ENCODE data around the gene CTBP2.
A peak's percentile ranks its signal among the peaks of the same experiment; 100 is the strongest.

The CTBP2 gene

GRCh38 chr10:125002047-125002422 is 158.3 kb downstream of the CTBP2 start:
- no peak for DNase-seq (ENCODE audit: low read depth)
- no peak for TF ChIP-seq CTCF (IDR thresholded peaks at IDR 0.05; ENCODE audit: low read depth, low read length, missing control alignments)
- in situ Hi-C loops (cut with HindIII; ENCODE audit: low sequenced_read_pairs), result no loop called here
- no peak overlapping the region for H3K4me3 ChIP-seq (ENCODE audit: low read depth, low read length)

DNA sequence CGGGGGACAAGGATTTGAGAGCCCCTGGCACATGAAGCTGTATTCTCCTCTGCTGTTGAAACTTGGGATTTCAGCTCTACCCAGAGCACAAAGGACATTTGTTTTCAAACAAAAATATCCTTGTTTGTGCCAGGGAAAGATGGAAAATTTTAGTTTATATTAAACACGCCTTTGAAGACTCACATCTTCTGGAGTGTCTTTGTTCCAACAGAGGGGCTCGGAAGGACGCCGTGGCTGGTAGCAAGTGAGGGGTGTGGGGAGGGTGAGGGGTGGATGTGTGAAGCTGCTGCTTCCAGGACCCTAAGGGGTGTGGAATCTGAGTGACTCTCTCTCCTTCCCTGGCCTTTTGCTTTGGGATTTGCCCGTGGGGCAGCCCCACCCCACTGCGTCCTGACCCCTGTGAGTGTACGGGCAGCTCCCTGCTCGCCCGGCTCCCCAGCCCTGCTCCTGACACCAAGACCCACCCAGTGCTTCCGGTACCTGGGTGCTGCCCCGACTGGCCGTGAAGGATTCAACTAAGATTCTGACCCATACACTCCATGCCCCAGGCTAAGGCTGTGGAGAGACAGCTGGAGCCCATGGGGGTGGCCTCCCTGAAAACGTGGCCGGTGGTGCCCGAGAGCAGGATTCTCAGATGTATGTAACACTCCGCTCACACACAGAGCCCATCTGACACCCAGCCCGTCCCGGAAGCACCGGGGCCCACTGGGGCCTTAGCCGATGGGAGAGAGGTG is 158.9 kb downstream of the CTBP2 start:
- no peak for DNase-seq (ENCODE audit: low read depth)
- in situ Hi-C loops (cut with HindIII; ENCODE audit: low sequenced_read_pairs), result no loop called here
- TF ChIP-seq CTCF (IDR thresholded peaks at IDR 0.05; ENCODE audit: low read depth, low read length, missing control alignments), result no peak
- no peak overlapping the region for H3K4me3 ChIP-seq (ENCODE audit: low read depth, low read length)

DNA sequence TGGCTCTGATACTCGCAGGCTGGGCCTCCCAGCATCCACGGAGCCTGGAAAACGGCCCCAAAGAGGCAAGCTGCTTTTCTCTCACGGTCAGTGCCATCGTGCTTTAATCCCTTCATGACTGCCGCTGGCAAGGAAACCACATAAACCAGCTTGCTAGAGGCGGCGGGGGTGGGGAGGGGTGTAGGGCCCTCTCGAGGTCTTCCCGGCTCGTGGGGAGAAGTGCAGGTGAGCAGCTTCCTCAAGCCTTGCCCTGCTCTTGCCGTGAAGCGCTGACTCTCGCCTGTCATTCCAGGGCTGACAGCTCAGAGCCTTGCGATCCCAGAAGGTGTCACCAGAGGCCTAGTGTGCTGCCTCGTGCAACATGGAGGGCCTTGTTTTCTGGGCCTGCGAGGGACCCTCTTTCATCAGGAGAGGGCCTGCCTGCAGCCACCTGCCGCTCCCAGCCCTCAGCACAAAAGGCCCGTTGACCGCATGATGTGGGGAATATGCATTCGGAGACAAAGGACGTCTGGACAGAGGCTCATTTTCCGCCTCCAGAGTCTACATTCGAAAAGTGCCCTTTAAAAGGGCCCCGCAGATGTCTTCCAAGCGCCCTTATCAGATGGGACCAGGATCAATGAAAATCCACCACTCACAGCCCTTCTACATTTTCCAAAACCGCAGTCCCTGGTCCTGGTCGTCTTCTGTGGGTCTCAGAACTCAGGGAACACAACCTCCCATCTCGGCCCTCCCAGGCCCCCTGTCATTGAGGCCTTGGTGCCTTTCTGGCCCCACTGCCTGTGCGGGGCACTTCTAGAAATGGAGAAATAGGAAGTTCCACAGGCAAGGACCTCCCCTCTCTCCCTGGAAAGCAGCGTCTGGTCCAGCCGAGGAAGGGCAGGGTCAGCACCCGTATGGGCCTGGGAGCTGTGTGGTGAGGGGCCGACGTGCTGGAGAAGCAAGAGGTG is 159.7 kb downstream of the CTBP2 start:
- peak; percentile 37 for TF ChIP-seq CTCF (IDR thresholded peaks at IDR 0.05; ENCODE audit: low read depth, low read length, missing control alignments)
- peak; percentile 34 for DNase-seq (ENCODE audit: low read depth)
- no peak overlapping the region for H3K4me3 ChIP-seq (ENCODE audit: low read depth, low read length)
- in situ Hi-C loops (cut with HindIII; ENCODE audit: low sequenced_read_pairs), result no loop called here

- peak; percentile 96 for DNase-seq (ENCODE audit: low read depth)
- no peak overlapping the region for H3K4me3 ChIP-seq (ENCODE audit: low read depth, low read length)
- TF ChIP-seq CTCF (IDR thresholded peaks at IDR 0.05; ENCODE audit: low read depth, low read length, missing control alignments), result no peak
- in situ Hi-C loops (cut with HindIII; ENCODE audit: low sequenced_read_pairs), result no loop called here
These were observed 160.7 kb downstream of the CTBP2 start for GRCh38 chr10:124999433-125000365.

DNA sequence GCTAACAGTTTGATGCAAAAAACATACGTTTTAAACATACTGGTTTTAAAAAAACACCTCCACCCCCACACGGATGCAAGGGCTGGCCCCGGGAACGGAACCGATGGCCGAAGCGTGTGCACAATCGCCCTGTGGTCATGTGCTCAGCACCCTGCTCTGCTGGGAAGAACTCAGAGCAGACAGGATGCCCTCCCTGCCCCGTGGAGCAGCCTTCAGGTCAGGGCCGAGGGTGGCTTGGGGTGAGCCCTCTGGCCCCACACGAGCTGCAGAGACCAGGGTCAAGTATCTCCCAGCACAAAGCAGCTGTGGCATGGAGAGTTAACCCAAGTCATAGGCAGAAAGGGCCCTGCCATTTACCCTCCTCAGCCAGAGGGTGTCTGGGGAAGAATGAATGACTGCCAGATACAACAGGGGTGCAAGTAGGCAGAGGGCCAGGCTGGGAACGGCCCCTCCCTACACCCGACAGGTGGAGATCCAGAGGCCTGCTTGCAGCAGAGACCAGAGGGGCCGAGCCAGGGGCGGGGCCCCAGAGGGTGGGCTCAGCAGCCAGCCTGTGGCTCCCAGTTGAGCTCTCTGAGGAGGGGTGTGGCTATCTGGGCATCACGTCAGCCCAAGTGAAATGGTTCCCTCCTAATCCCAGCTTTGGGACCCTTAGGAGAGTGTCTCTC is 161.6 kb downstream of the CTBP2 start:
- no peak for DNase-seq (ENCODE audit: low read depth)
- no peak for TF ChIP-seq CTCF (IDR thresholded peaks at IDR 0.05; ENCODE audit: low read depth, low read length, missing control alignments)
- in situ Hi-C loops (cut with HindIII; ENCODE audit: low sequenced_read_pairs), result no loop called here
- no peak overlapping the region for H3K4me3 ChIP-seq (ENCODE audit: low read depth, low read length)
